ENCODE results near the gene ZNF280A.

DNA sequence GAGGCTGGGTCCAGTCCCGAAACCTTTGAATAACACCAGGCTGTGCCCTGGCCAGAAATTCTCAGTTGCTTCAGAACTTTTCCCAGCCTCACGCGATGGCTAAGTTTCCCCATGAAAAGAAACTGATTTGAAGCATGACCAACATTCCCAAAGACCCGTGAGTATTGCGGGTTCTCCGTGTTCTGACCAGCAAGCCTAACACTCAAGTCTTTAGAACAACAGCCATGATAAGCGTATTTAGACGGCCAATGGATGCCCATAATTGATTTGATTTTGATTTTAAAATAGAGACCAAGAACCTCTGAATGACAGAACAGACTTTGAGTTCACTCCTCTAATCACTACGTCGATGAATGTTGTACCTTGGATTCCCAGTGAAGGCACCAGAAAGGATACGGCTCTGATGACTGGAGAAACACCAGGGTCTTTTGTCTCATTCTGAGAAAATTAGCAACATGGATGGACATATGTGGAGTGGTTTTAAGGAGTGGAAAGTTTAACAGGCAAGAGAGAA lies 55.5 kb downstream of the ZNF280A start:
- TF ChIP-seq, protein P1, sequence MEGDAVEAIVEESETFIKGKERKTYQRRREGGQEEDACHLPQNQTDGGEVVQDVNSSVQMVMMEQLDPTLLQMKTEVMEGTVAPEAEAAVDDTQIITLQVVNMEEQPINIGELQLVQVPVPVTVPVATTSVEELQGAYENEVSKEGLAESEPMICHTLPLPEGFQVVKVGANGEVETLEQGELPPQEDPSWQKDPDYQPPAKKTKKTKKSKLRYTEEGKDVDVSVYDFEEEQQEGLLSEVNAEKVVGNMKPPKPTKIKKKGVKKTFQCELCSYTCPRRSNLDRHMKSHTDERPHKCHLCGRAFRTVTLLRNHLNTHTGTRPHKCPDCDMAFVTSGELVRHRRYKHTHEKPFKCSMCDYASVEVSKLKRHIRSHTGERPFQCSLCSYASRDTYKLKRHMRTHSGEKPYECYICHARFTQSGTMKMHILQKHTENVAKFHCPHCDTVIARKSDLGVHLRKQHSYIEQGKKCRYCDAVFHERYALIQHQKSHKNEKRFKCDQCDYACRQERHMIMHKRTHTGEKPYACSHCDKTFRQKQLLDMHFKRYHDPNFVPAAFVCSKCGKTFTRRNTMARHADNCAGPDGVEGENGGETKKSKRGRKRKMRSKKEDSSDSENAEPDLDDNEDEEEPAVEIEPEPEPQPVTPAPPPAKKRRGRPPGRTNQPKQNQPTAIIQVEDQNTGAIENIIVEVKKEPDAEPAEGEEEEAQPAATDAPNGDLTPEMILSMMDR (IDR thresholded peaks at IDR 0.05) = no peak
- TF ChIP-seq POLR2AphosphoS5 (IDR thresholded peaks at IDR 0.05; ENCODE audit: low read depth, low read length) = no peak
- TF ChIP-seq, protein P2, sequence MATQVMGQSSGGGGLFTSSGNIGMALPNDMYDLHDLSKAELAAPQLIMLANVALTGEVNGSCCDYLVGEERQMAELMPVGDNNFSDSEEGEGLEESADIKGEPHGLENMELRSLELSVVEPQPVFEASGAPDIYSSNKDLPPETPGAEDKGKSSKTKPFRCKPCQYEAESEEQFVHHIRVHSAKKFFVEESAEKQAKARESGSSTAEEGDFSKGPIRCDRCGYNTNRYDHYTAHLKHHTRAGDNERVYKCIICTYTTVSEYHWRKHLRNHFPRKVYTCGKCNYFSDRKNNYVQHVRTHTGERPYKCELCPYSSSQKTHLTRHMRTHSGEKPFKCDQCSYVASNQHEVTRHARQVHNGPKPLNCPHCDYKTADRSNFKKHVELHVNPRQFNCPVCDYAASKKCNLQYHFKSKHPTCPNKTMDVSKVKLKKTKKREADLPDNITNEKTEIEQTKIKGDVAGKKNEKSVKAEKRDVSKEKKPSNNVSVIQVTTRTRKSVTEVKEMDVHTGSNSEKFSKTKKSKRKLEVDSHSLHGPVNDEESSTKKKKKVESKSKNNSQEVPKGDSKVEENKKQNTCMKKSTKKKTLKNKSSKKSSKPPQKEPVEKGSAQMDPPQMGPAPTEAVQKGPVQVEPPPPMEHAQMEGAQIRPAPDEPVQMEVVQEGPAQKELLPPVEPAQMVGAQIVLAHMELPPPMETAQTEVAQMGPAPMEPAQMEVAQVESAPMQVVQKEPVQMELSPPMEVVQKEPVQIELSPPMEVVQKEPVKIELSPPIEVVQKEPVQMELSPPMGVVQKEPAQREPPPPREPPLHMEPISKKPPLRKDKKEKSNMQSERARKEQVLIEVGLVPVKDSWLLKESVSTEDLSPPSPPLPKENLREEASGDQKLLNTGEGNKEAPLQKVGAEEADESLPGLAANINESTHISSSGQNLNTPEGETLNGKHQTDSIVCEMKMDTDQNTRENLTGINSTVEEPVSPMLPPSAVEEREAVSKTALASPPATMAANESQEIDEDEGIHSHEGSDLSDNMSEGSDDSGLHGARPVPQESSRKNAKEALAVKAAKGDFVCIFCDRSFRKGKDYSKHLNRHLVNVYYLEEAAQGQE (IDR thresholded peaks at IDR 0.05; ENCODE audit: insufficient read depth in 1 of 2, low read depth in 2 of 2, low read length in 1 of 2) = no peak
- no peak for TF ChIP-seq SIN3A (IDR thresholded peaks at IDR 0.05; ENCODE audit: borderline replicate concordance, insufficient read depth, low read depth, low read length)

All from Panc1 (cell line).